SU-DHL-6 (cell line): ENCODE data around the gene DNAL1.

Experiments used
- H2AFZ ChIP-seq: fragments of 200-600 bp; sonication (generic); 2 replicates; pipeline ENCODE4 v1.6.1; 2014; ENCODE audit warnings: low read depth, mild to moderate bottlenecking, moderate library complexity, mixed read lengths, antibody characterized with exemption, low read length; ENCODE audit not compliant: severe bottlenecking
- H3F3A ChIP-seq: fragments of 200-600 bp; shearing (Covaris generic); 2 replicates; pipeline ENCODE4 v1.6.0; 2016; ENCODE audit warnings: antibody characterized with exemption, mild to moderate bottlenecking; ENCODE audit not compliant: insufficient read depth
- H3K27ac ChIP-seq: fragments of 200-600 bp; sonication (generic); 2 replicates; pipeline ENCODE4 v1.5.1; 2016; ENCODE audit warnings: low read depth, mild to moderate bottlenecking, low read length, moderate library complexity, mixed read lengths
- H3K27me3 ChIP-seq: fragments of 200-600 bp; sonication (generic), shearing (Covaris generic); 2 replicates; pipeline ENCODE4 v1.6.0; 2014; ENCODE audit warnings: mild to moderate bottlenecking, low read length
- H3K36me3 ChIP-seq: fragments of 200-600 bp; sonication (generic); 2 replicates; pipeline ENCODE4 v1.6.1; 2014; ENCODE audit warnings: mild to moderate bottlenecking, low read length, mixed read lengths
- H3K4me2 ChIP-seq: fragments of 300-600, 200-600 bp; shearing (Covaris generic), sonication (generic); 2 replicates; pipeline ENCODE4 v1.6.0; 2014; ENCODE audit warnings: low read length, low read depth, mild to moderate bottlenecking; ENCODE audit not compliant: poor library complexity, severe bottlenecking
- H3K4me3 ChIP-seq: fragments of 200-600 bp; sonication (generic); 2 replicates; pipeline ENCODE4 v1.5.1; 2014; ENCODE audit warnings: antibody characterized with exemption, low read length, mild to moderate bottlenecking, mixed read lengths; ENCODE audit not compliant: insufficient read depth, poor library complexity, severe bottlenecking
- H3K79me2 ChIP-seq: fragments of 200-600 bp; sonication (generic); 2 replicates; pipeline ENCODE4 v1.6.1; 2014; ENCODE audit warnings: mild to moderate bottlenecking, low read length, moderate library complexity; ENCODE audit not compliant: insufficient read depth
- H3K9ac ChIP-seq: fragments of 200-600 bp; sonication (generic); 2 replicates; pipeline ENCODE4 v1.7.0; 2014; ENCODE audit warnings: mild to moderate bottlenecking, low read length
- H3K9me2 ChIP-seq: fragments of 200-600 bp; sonication (generic); replicated peaks from 2 replicates; pipeline ENCODE4 v1.6.1; 2014; ENCODE audit warnings: low read length; ENCODE audit not compliant: insufficient read depth
- H3K9me3 ChIP-seq: fragments of 200-600 bp; sonication (generic); 2 replicates; pipeline ENCODE4 v1.6.1; 2014; ENCODE audit warnings: low read length, mixed read lengths; ENCODE audit not compliant: insufficient read depth
- H4K20me1 ChIP-seq: fragments of 200-600 bp; sonication (generic); 2 replicates; pipeline ENCODE4 v1.6.1; 2014; ENCODE audit warnings: low read depth, mild to moderate bottlenecking, antibody characterized with exemption, low read length, moderate library complexity, mixed read lengths
- EZH2phosphoT487 ChIP-seq: fragments of 200-600 bp; sonication (generic), shearing (Covaris generic); conservative IDR thresholded peaks from 2 replicates; pipeline ENCODE4 v1.6.1; 2018; ENCODE audit warnings: mild to moderate bottlenecking, antibody characterized with exemption, low read length, moderate library complexity, mixed read lengths
- TF ChIP-seq, protein P1 (sequence below): fragments of 200-600 bp; sonication (generic); IDR thresholded peaks from one replicate; pipeline ENCODE4 v1.5.1; 2017; ENCODE audit warnings: antibody characterized with exemption, mild to moderate bottlenecking, low read length, moderate library complexity; ENCODE audit not compliant: insufficient read depth, poor library complexity, severe bottlenecking

DNAL1 gene

DNA sequence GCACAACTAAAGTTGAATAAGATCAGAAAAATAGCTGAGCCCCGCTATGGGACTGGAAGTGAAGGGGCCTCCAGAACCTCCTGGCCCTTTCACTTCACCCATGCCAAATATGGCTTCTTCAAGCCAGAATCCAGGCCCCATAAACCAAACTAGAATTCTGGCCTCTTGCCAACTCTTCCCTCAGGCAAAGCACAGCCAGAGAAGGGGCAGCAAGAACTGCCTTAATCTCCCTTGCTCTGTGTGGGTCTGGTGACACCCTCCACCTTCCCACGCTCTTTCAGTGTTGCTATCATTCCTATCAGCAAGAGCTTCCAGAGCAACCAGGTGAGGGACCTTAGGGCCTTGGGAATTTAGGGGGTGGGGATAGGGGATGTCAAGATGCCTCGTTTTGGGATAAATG is 72.5 kb downstream of the DNAL1 start:
- H4K20me1 ChIP-seq = 0 out of 2 replicates have a peak, but pooled peaks cover 7% of the 10 kb centered on the region
- H3K79me2 ChIP-seq = no peaks in the 10 kb centered on the region
- no peak overlapping the region for H3K4me2 ChIP-seq
- peaks cover 33% of the 10 kb centered on the region for H3F3A ChIP-seq
- no peak overlapping the region for H2AFZ ChIP-seq
- no peak overlapping the region for H3K27ac ChIP-seq
- H3K9me2 ChIP-seq = no peaks in the 10 kb centered on the region
- no peaks in the 10 kb centered on the region for H3K9me3 ChIP-seq
- H3K27me3 ChIP-seq = no peaks in the 10 kb centered on the region
- peaks cover 12% of the 10 kb centered on the region for H3K36me3 ChIP-seq
- TF ChIP-seq EZH2phosphoT487 = no peak
- TF ChIP-seq, protein P1, sequence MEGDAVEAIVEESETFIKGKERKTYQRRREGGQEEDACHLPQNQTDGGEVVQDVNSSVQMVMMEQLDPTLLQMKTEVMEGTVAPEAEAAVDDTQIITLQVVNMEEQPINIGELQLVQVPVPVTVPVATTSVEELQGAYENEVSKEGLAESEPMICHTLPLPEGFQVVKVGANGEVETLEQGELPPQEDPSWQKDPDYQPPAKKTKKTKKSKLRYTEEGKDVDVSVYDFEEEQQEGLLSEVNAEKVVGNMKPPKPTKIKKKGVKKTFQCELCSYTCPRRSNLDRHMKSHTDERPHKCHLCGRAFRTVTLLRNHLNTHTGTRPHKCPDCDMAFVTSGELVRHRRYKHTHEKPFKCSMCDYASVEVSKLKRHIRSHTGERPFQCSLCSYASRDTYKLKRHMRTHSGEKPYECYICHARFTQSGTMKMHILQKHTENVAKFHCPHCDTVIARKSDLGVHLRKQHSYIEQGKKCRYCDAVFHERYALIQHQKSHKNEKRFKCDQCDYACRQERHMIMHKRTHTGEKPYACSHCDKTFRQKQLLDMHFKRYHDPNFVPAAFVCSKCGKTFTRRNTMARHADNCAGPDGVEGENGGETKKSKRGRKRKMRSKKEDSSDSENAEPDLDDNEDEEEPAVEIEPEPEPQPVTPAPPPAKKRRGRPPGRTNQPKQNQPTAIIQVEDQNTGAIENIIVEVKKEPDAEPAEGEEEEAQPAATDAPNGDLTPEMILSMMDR = no peak
- no peak overlapping the region for H3K4me3 ChIP-seq
- H3K9ac ChIP-seq = no peak overlapping the region

DNA sequence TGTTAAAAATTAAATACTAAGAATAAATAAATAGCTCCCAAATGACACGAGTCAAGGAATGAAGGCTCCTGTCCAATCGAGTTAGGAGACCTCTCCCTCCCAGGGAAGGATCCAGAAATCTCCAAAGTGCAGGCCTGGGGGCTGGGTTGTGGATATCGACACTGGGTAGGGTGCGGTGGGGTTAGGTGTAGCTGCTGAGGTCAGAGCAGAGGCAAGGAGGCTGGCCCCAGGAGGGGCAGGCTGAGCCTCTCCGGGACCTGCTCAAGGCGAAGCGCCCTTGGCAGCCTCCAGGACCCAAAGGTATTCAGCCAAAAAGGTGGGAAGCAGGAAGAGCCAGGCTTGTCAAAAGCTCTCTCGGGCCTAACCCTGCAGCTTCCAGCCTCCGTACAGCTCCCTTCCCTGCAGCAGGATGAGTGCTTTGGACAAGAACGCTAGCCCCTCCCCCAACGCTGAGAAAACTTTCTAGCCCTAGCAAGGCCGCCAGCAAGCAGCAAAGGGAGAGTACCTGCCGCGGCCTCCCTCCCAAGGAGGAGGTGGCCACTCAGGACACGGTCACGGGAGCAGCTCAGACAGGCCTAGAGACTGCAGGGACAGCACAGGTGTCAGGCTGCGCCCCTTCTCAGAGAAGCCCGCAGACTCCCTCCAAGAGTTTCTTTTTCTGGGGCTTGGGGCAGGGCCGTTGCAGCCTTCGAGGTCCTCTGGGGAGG is 73.1 kb downstream of the DNAL1 start:
- Histone ChIP-seq H3K79me2 (no peaks in the 10 kb centered on the region), H3K36me3 (peaks cover 18% of the 10 kb centered on the region), H3K9me2 (no peaks in the 10 kb centered on the region), H3K9me3 (no peaks in the 10 kb centered on the region), H3K9ac (no peak overlapping the region), H3F3A (peaks cover 33% of the 10 kb centered on the region), H3K4me3 (no peak overlapping the region), H4K20me1 (0 out of 2 replicates have a peak, but pooled peaks cover 7% of the 10 kb centered on the region), H3K4me2 (no peak overlapping the region), H2AFZ (no peak overlapping the region), H3K27ac (no peak overlapping the region), H3K27me3 (no peaks in the 10 kb centered on the region)
- no peak for TF ChIP-seq EZH2phosphoT487
- TF ChIP-seq, protein P1 = no peak

DNA sequence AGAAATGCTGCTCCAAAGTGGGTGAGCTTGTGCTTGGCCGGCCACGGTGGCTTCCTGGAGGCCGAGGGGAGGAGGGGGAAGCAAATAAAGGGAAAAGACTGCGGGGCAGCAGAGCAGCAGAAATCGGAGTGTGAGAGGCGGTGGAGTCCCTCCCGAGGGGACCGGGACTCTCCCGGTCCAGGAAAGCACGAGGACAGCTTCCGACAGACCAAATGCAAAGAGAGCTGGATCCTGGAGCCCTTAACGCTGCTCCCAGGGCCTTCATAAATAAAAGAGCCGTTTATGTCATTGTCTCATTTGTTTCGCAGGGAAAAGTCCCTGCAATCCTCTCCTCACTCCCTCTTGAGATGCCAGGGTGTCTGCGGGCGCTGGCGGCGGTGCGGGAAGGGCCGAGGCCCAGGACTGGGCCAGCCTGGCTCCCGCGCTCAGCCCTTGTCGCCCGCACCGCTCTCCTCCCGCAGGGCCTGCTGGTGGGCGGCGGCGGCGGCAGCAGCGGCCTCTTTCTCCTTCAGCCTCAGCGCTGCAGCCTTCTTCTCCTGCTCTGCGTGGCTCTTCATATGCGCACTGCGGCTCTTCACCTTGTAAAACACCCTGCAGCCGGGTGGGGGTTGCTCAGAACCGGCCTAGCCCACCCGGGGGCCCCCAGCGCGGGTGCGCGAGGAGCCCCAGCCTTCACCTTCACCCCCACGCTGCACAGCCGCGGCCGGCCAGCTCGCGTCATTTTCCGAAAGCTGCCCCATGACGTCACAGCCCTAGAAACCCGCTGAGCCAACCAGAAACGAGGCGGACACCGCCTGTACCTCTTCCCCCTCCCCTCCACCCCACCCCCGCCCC is 73.8 kb downstream of the DNAL1 start:
- H3K79me2 ChIP-seq = no peaks in the 10 kb centered on the region
- H3K9me2 ChIP-seq = no peaks in the 10 kb centered on the region
- no peaks in the 10 kb centered on the region for H3K27me3 ChIP-seq
- H3K4me3 ChIP-seq = no peak overlapping the region
- 0 out of 2 replicates have a peak, but pooled peaks cover 7% of the 10 kb centered on the region for H4K20me1 ChIP-seq
- peaks cover 24% of the 10 kb centered on the region for H3K36me3 ChIP-seq
- TF ChIP-seq EZH2phosphoT487 = no peak
- TF ChIP-seq, protein P1 = no peak
- no peak overlapping the region for H2AFZ ChIP-seq
- H3K4me2 ChIP-seq = no peak overlapping the region
- H3K9me3 ChIP-seq = no peaks in the 10 kb centered on the region
- no peak overlapping the region for H3K9ac ChIP-seq
- H3F3A ChIP-seq = peaks cover 33% of the 10 kb centered on the region
- H3K27ac ChIP-seq = no peak overlapping the region
